ENCODE results near the gene MIA3. TPM values are rescaled to one million over a fixed set of nuclear protein-coding genes. Genes with fewer than 3 reads are reported as not detected.

Gene MIA3
- total and polyA plus RNA-seq, 2 of the 4 experiments (the other 2 are of a cell fraction), result 35.0 to 45.4 TPM

GRCh38 chr1:222691016-222691415 is 73.1 kb downstream of the MIA3 start:
- Histone ChIP-seq H3K4me3 (ENCODE audit: insufficient read depth, low read depth, low read length) (no peak overlapping the region), H3K27ac (ENCODE audit: insufficient read depth, low read length) (no peak overlapping the region), H2BK20ac (ENCODE audit: low read depth, low read length) (no peak overlapping the region), H2BK120ac (ENCODE audit: low read depth, low read length) (no peak overlapping the region), H3K18ac (ENCODE audit: low read depth, low read length) (no peak overlapping the region), H4K20me1 (ENCODE audit: insufficient read depth, low read length) (no peaks in the 10 kb centered on the region), H3K23ac (ENCODE audit: low read depth, low read length) (no peak overlapping the region), H3K4me1 (ENCODE audit: control insufficient read depth, insufficient read depth, low read length) (no peaks in the 10 kb centered on the region), H4K8ac (ENCODE audit: low read depth in 2 of 2, low read length in 2 of 2) (no peak overlapping the region), H3K14ac (replicated peaks; ENCODE audit: low read depth, low read length) (no peak overlapping the region), H2AK5ac (ENCODE audit: low read depth, low read length) (no peak overlapping the region), H3K79me1 (ENCODE audit: low read depth in 1 of 2, low read length in 2 of 2) (peaks cover 18 to 34% of the 10 kb centered on the region in 2 experiments), H3K56ac (ENCODE audit: extremely low read depth, insufficient read depth, low read length) (no peak overlapping the region), H3K36me3 (ENCODE audit: control insufficient read depth, insufficient read depth, low read length) (peaks cover 9% of the 10 kb centered on the region), H2AFZ (replicated peaks; ENCODE audit: low read length, poor library complexity) (no peak overlapping the region), H4K5ac (ENCODE audit: low read depth, low read length) (no peak overlapping the region), H3K9ac (ENCODE audit: low read depth, low read length) (no peak overlapping the region), H3K4me2 (ENCODE audit: low read depth, low read length) (no peak overlapping the region), H4K91ac (ENCODE audit: insufficient read depth, low read depth, low read length) (no peak overlapping the region), H2AK9ac (replicated peaks; ENCODE audit: low read depth, low read length, poor library complexity) (no peak overlapping the region), H3K9me3 (ENCODE audit: control insufficient read depth, insufficient read depth, low read length) (no peaks in the 10 kb centered on the region), H3K4ac (ENCODE audit: low read depth, low read length) (no peak overlapping the region), H2BK15ac (ENCODE audit: low read depth, low read length) (no peak overlapping the region), H3K9me1 (ENCODE audit: insufficient read depth, low read length) (no peaks in the 10 kb centered on the region; the same call in 1 of the 2 replicates), H3K27me3 (ENCODE audit: control insufficient read depth, insufficient read depth, low read length) (no peaks in the 10 kb centered on the region), H2BK5ac (ENCODE audit: low read depth, low read length, poor library complexity, severe bottlenecking) (no peak overlapping the region)
- DNase-seq (no peak), ATAC-seq (ENCODE audit: low read depth) (no peak)
- no TSS peak for BruUV-seq (replicated peaks)
- in situ Hi-C loops (cut with MboI; ENCODE audit: low sequenced_read_pairs) (no loop called here), intact Hi-C loops (cut with micrococcal nuclease) (no loop called here), dilution Hi-C loops (cut with HindIII; ENCODE audit: low sequenced_read_pairs, unreplicated experiment) (no loop called here)
- WGBS, 2 experiments (ENCODE audit: extremely low coverage in 2 of 2, insufficient read length in 1 of 2), result no CpG with 5 or more reads among the region's 1 CpG
- CTCF ChIA-PET, result no interaction called here
- POLR2A ChIA-PET (ENCODE audit: unreplicated experiment), result no interaction called here
- TF ChIP-seq POLR2A (IDR thresholded peaks at IDR 0.05; ENCODE audit: low read depth, low read length), result no peak
- TF ChIP-seq SMC3 (IDR thresholded peaks at IDR 0.05; ENCODE audit: low read depth, low read length), result no peak
- TF ChIP-seq FOS (IDR thresholded peaks at IDR 0.05; ENCODE audit: low read depth, low read length), result no peak
- no peak for TF ChIP-seq MXI1 (IDR thresholded peaks at IDR 0.05; ENCODE audit: borderline replicate concordance, low read depth, low read length)
- no peak for TF ChIP-seq BHLHE40 (IDR thresholded peaks at IDR 0.05; ENCODE audit: low read depth, low read length)
- no peak for TF ChIP-seq RFX5 (IDR thresholded peaks at IDR 0.05; ENCODE audit: low read depth, low read length)
- TF ChIP-seq MAZ (IDR thresholded peaks at IDR 0.05; ENCODE audit: borderline replicate concordance, low read depth, low read length), result no peak
- TF ChIP-seq CHD1 (IDR thresholded peaks at IDR 0.05; ENCODE audit: low read depth, low read length), result no peak
- TF ChIP-seq, protein P1, sequence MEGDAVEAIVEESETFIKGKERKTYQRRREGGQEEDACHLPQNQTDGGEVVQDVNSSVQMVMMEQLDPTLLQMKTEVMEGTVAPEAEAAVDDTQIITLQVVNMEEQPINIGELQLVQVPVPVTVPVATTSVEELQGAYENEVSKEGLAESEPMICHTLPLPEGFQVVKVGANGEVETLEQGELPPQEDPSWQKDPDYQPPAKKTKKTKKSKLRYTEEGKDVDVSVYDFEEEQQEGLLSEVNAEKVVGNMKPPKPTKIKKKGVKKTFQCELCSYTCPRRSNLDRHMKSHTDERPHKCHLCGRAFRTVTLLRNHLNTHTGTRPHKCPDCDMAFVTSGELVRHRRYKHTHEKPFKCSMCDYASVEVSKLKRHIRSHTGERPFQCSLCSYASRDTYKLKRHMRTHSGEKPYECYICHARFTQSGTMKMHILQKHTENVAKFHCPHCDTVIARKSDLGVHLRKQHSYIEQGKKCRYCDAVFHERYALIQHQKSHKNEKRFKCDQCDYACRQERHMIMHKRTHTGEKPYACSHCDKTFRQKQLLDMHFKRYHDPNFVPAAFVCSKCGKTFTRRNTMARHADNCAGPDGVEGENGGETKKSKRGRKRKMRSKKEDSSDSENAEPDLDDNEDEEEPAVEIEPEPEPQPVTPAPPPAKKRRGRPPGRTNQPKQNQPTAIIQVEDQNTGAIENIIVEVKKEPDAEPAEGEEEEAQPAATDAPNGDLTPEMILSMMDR (conservative IDR thresholded peaks at IDR 0.05; ENCODE audit: low read depth, low read length), result no peak
- TF ChIP-seq, protein P2, sequence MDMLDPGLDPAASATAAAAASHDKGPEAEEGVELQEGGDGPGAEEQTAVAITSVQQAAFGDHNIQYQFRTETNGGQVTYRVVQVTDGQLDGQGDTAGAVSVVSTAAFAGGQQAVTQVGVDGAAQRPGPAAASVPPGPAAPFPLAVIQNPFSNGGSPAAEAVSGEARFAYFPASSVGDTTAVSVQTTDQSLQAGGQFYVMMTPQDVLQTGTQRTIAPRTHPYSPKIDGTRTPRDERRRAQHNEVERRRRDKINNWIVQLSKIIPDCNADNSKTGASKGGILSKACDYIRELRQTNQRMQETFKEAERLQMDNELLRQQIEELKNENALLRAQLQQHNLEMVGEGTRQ (IDR thresholded peaks at IDR 0.05; ENCODE audit: low read depth, low read length), result no peak
- TF ChIP-seq CEBPB (IDR thresholded peaks at IDR 0.05; ENCODE audit: low read depth, low read length), result no peak
- TF ChIP-seq MAFK (IDR thresholded peaks at IDR 0.05; ENCODE audit: low read depth, low read length), result no peak
- TF ChIP-seq, protein P3, sequence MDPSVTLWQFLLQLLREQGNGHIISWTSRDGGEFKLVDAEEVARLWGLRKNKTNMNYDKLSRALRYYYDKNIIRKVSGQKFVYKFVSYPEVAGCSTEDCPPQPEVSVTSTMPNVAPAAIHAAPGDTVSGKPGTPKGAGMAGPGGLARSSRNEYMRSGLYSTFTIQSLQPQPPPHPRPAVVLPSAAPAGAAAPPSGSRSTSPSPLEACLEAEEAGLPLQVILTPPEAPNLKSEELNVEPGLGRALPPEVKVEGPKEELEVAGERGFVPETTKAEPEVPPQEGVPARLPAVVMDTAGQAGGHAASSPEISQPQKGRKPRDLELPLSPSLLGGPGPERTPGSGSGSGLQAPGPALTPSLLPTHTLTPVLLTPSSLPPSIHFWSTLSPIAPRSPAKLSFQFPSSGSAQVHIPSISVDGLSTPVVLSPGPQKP (IDR thresholded peaks at IDR 0.05; ENCODE audit: borderline replicate concordance, low read depth, low read length), result no peak
- no peak for TF ChIP-seq RAD21 (IDR thresholded peaks at IDR 0.05; ENCODE audit: low read length)
- no peak for TF ChIP-seq RCOR1 (IDR thresholded peaks at IDR 0.05; ENCODE audit: insufficient replicate concordance, low read length)
- TF ChIP-seq NFE2L2 (IDR thresholded peaks at IDR 0.05; ENCODE audit: low read depth, low read length), result no peak
